HEK293T (cell line): ENCODE data around the gene ZNF605.

Experiments
- BHLHE40 ChIP-seq: fragments of 450-650 bp; IDR thresholded peaks from 2 replicates; pipeline ENCODE4 v1.6.1; 2016; ENCODE audit warnings: mild to moderate bottlenecking, moderate library complexity, borderline replicate concordance
- CTBP1 ChIP-seq: fragments of 450-650 bp; IDR thresholded peaks from 2 replicates; pipeline ENCODE4 v1.6.1; 2016; ENCODE audit warnings: borderline replicate concordance
- ELF4 ChIP-seq: fragments of 450-650 bp; IDR thresholded peaks from 2 replicates; pipeline ENCODE4 v1.6.1; 2017; ENCODE audit warnings: antibody characterized with exemption
- FOXA1 ChIP-seq: fragments of 450-650 bp; IDR thresholded peaks from 2 replicates; pipeline ENCODE4 v1.6.1; 2016; ENCODE audit warnings: mild to moderate bottlenecking
- FOXM1 ChIP-seq: fragments of 450-650 bp; IDR thresholded peaks from 2 replicates; pipeline ENCODE4 v1.6.1; 2017; ENCODE audit warnings: mild to moderate bottlenecking, borderline replicate concordance
- HDGF ChIP-seq: fragments of 450-650 bp; IDR thresholded peaks from 2 replicates; pipeline ENCODE4 v1.6.1; 2017; ENCODE audit warnings: antibody characterized with exemption, borderline replicate concordance
- PKNOX1 ChIP-seq: fragments of 450-650 bp; IDR thresholded peaks from 2 replicates; pipeline ENCODE4 v1.6.1; 2016
- SP1 ChIP-seq: fragments of 450-650 bp; IDR thresholded peaks from 2 replicates; pipeline ENCODE4 v1.6.1; 2017
- SUZ12 ChIP-seq: fragments of 450-650 bp; IDR thresholded peaks from 2 replicates; pipeline ENCODE4 v1.6.1; 2016; ENCODE audit warnings: mild to moderate bottlenecking
- TARDBP ChIP-seq: fragments of 450-650 bp; IDR thresholded peaks from 2 replicates; pipeline ENCODE4 v1.6.1; 2016
- ZNF384 ChIP-seq: fragments of 450-650 bp; IDR thresholded peaks from 2 replicates; pipeline ENCODE4 v1.6.1; 2016

GRCh38 chr12:132948146-132949066 is 7.7 kb downstream of the ZNF605 start:
- TF ChIP-seq FOXA1 (no peak), TARDBP (no peak), ELF4 (no peak), SUZ12 (no peak), PKNOX1 (no peak), SP1 (no peak), HDGF (no peak), ZNF384 (no peak), FOXM1 (no peak), BHLHE40 (no peak), CTBP1 (no peak)
